GM12872 (cell line): ENCODE data around the gene ANKRD13B.

Experiments
- CTCF ChIP-seq: IDR thresholded peaks from 3 replicates; pipeline ENCODE4 v1.5.1; 2011; ENCODE audit warnings: low read depth, mild to moderate bottlenecking, low read length, moderate library complexity; ENCODE audit not compliant: insufficient read depth

ANKRD13B gene

GRCh38 chr17:29586676-29587469, 6.1 kb upstream of the ANKRD13B start:
- no peak for TF ChIP-seq CTCF

- no peak for TF ChIP-seq CTCF
Measured at GRCh38 chr17:29587591-29587990, 5.3 kb upstream of the ANKRD13B start.

GRCh38 chr17:29588017-29588561, 4.8 kb upstream of the ANKRD13B start:
- TF ChIP-seq CTCF, result no peak

- TF ChIP-seq CTCF, result no peak
Measured at GRCh38 chr17:29588562-29589411, 4.1 kb upstream of the ANKRD13B start.

- no peak for TF ChIP-seq CTCF
Measured at GRCh38 chr17:29589524-29590410, 3.2 kb upstream of the ANKRD13B start, which contains the start of gene GIT1. GIT1 (minus strand) TSS chr17:29589648; CDS start chr17:29589378, 270 bp downstream.

GRCh38 chr17:29590411-29591145, 2.4 kb upstream of the ANKRD13B start:
- no peak for TF ChIP-seq CTCF
